DND-41 (cell line): Measurements from ENCODE around the gene NUP42.

Experiments
- ATAC-seq: fragments of 200-7000 bp; cut with Tn5 transposase; 3 replicates; pipeline ENCODE4 v1.9.1; 2021; ENCODE audit warnings: low read depth; ENCODE audit not compliant: insufficient read depth
- DNase-seq: peaks from one replicate; pipeline ENCODE4 v3.0.0-alpha.2; 2020
- H2AFZ ChIP-seq: 2 replicates; pipeline ENCODE4 v1.6.0; 2012; ENCODE audit warnings: low read depth, low read length
- H3K27ac ChIP-seq: 2 replicates; pipeline ENCODE4 v1.5.1; 2012; ENCODE audit warnings: low read length, inconsistent platforms
- H3K27me3 ChIP-seq: fragments of 200-600 bp; sonication (generic); 2 replicates; pipeline ENCODE4 v1.6.0; 2012; ENCODE audit warnings: low read length, mild to moderate bottlenecking, inconsistent platforms; ENCODE audit not compliant: insufficient read depth, poor library complexity
- H3K36me3 ChIP-seq: 2 replicates; pipeline ENCODE4 v1.5.1; 2012; ENCODE audit warnings: low read length, inconsistent platforms; ENCODE audit not compliant: insufficient read depth
- H3K4me1 ChIP-seq: 2 replicates; pipeline ENCODE4 v1.5.1; 2012; ENCODE audit warnings: mild to moderate bottlenecking, low read length; ENCODE audit not compliant: insufficient read depth
- H3K4me2 ChIP-seq: 2 replicates; pipeline ENCODE4 v1.6.0; 2012; ENCODE audit warnings: mild to moderate bottlenecking, moderate library complexity, low read length, inconsistent platforms; ENCODE audit not compliant: insufficient read depth
- H3K4me3 ChIP-seq, 2 experiments: fragments of 200-600 bp in 1 of 2; shearing (Covaris generic) in 1 of 2; 2 replicates each; pipeline ENCODE4 v1.5.1; 2012 to 2016; ENCODE audit warnings: inconsistent platforms in 2 of 2, low read length in 2 of 2, mild to moderate bottlenecking in 2 of 2, low read depth in 1 of 2, moderate library complexity in 1 of 2
- H3K79me2 ChIP-seq: 2 replicates; pipeline ENCODE4 v1.6.0; 2012; ENCODE audit warnings: low read length, inconsistent platforms; ENCODE audit not compliant: insufficient read depth
- H3K9ac ChIP-seq: 2 replicates; pipeline ENCODE4 v1.6.0; 2012; ENCODE audit warnings: low read depth, mild to moderate bottlenecking, inconsistent platforms, low read length, moderate library complexity
- H3K9me3 ChIP-seq: 2 replicates; pipeline ENCODE4 v1.5.1; 2012; ENCODE audit warnings: low read length, moderate library complexity, mild to moderate bottlenecking, inconsistent platforms; ENCODE audit not compliant: insufficient read depth, severe bottlenecking
- H4K20me1 ChIP-seq: 2 replicates; pipeline ENCODE4 v1.6.0; 2012; ENCODE audit warnings: low read length; ENCODE audit not compliant: insufficient read depth
- CTCF ChIP-seq: IDR thresholded peaks from 2 replicates; pipeline ENCODE4 v1.5.1; 2012; ENCODE audit warnings: borderline replicate concordance, low read length, moderate library complexity, mild to moderate bottlenecking; ENCODE audit not compliant: poor library complexity, severe bottlenecking; ENCODE audit errors: extremely low read depth
- EZH2 ChIP-seq: IDR thresholded peaks from 3 replicates; pipeline ENCODE4 v1.6.1; 2012; ENCODE audit warnings: borderline replicate concordance, low read depth, mild to moderate bottlenecking, moderate library complexity, low read length, inconsistent platforms; ENCODE audit not compliant: severe bottlenecking

NUP42 gene

DNA sequence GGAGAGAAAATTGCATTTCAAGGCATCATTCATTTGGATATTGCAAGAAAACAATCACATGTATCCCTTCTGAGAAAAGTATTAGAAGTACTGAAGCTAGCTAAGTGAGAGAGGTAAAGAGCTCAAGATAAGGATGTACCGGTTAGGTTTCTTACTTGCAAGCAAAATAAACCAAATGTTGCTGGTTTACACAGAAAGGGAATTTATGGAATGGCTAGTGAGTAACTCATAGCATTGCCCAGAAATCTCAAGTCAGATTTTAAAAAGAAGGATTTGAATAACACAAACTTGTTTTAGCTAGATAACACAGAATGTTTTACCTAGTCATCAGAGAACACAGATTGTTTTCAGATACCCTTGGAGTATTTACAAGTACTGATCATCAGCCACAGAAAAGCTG, 45.6 kb upstream of the NUP42 start:
- H3K27ac ChIP-seq = no peak overlapping the region
- H2AFZ ChIP-seq = no peak overlapping the region
- H3K4me1 ChIP-seq = no peaks in the 10 kb centered on the region
- no peak for DNase-seq
- no peak for TF ChIP-seq CTCF
- no peak for TF ChIP-seq EZH2
- no peak for ATAC-seq
- no peak overlapping the region for H3K4me3 ChIP-seq
- no peaks in the 10 kb centered on the region for H3K79me2 ChIP-seq
- H3K9ac ChIP-seq = no peak overlapping the region
- H3K4me2 ChIP-seq = no peak overlapping the region
- H3K27me3 ChIP-seq = no peaks in the 10 kb centered on the region
- H3K36me3 ChIP-seq = peaks cover 7% of the 10 kb centered on the region; the same call in 1 of the 2 replicates
- no peaks in the 10 kb centered on the region for H4K20me1 ChIP-seq
- no peaks in the 10 kb centered on the region for H3K9me3 ChIP-seq

- Histone ChIP-seq H3K4me2 (no peak overlapping the region), H3K4me1 (no peaks in the 10 kb centered on the region), H3K79me2 (no peaks in the 10 kb centered on the region), H4K20me1 (no peaks in the 10 kb centered on the region), H2AFZ (no peak overlapping the region), H3K27ac (no peak overlapping the region), H3K9me3 (no peaks in the 10 kb centered on the region), H3K36me3 (no peaks in the 10 kb centered on the region), H3K4me3 (no peak overlapping the region), H3K9ac (no peak overlapping the region), H3K27me3 (no peaks in the 10 kb centered on the region)
- no peak for ATAC-seq
- no peak for DNase-seq
- TF ChIP-seq EZH2 = no peak
- TF ChIP-seq CTCF = no peak
Measured at GRCh38 chr7:23157679-23158078, 24.2 kb upstream of the NUP42 start.

GRCh38 chr7:23158546-23158945, 23.3 kb upstream of the NUP42 start:
- H3K9ac ChIP-seq = no peak overlapping the region
- no peak overlapping the region for H2AFZ ChIP-seq
- no peaks in the 10 kb centered on the region for H3K36me3 ChIP-seq
- H3K4me2 ChIP-seq = no peak overlapping the region
- H3K27ac ChIP-seq = no peak overlapping the region
- no peaks in the 10 kb centered on the region for H3K27me3 ChIP-seq
- no peaks in the 10 kb centered on the region for H3K4me1 ChIP-seq
- no peak for TF ChIP-seq CTCF
- TF ChIP-seq EZH2 = no peak
- no peaks in the 10 kb centered on the region for H3K79me2 ChIP-seq
- no peaks in the 10 kb centered on the region for H4K20me1 ChIP-seq
- ATAC-seq = no peak
- DNase-seq = no peak
- no peak overlapping the region for H3K4me3 ChIP-seq
- no peaks in the 10 kb centered on the region for H3K9me3 ChIP-seq

- no peak overlapping the region for H3K4me2 ChIP-seq
- no peak overlapping the region for H2AFZ ChIP-seq
- TF ChIP-seq EZH2 (no peak), CTCF (no peak)
- H3K4me1 ChIP-seq = no peaks in the 10 kb centered on the region
- H3K27ac ChIP-seq = no peak overlapping the region
- no peak overlapping the region for H3K9ac ChIP-seq
- H3K79me2 ChIP-seq = no peaks in the 10 kb centered on the region
- DNase-seq (no peak), ATAC-seq (no peak)
- no peaks in the 10 kb centered on the region for H4K20me1 ChIP-seq
- no peaks in the 10 kb centered on the region for H3K36me3 ChIP-seq
- H3K4me3 ChIP-seq = no peak overlapping the region
- H3K9me3 ChIP-seq = no peaks in the 10 kb centered on the region
- H3K27me3 ChIP-seq = no peaks in the 10 kb centered on the region
Measured at GRCh38 chr7:23161482-23161881, 20.4 kb upstream of the NUP42 start.
